IPS-18a (cell line): ENCODE data around the gene ANKS1A.
"Not testable (repeated sequence)": the region's sequence is repeated elsewhere in the genome, so short reads cannot be mapped to it uniquely, and the experiment has no call there.

Experiments used
- H3K27ac ChIP-seq: one replicate; pipeline ENCODE4 v1.5.1; 2013; ENCODE audit warnings: low read length
- H3K27me3 ChIP-seq: one replicate; pipeline ENCODE4 v1.6.1; 2013; ENCODE audit warnings: mild to moderate bottlenecking, low read length; ENCODE audit not compliant: control insufficient read depth, insufficient read depth
- H3K36me3 ChIP-seq: one replicate; pipeline ENCODE4 v1.6.1; 2013; ENCODE audit warnings: low read depth, low read length; ENCODE audit not compliant: control insufficient read depth
- H3K4me1 ChIP-seq: one replicate; pipeline ENCODE4 v1.6.1; 2013; ENCODE audit warnings: low read depth, low read length; ENCODE audit not compliant: control insufficient read depth
- H3K4me3 ChIP-seq: one replicate; pipeline ENCODE4 v1.5.1; 2013; ENCODE audit warnings: low read length
- H3K9ac ChIP-seq: one replicate; pipeline ENCODE4 v1.6.1; 2013; ENCODE audit warnings: mild to moderate bottlenecking, low read length, moderate library complexity
- H3K9me3 ChIP-seq: one replicate; pipeline ENCODE4 v1.6.1; 2013; ENCODE audit warnings: low read depth, low read length; ENCODE audit not compliant: control insufficient read depth

The ANKS1A gene

GRCh38 chr6:34924831-34925625 is 36.0 kb downstream of the ANKS1A start:
- Histone ChIP-seq H3K36me3 (no peaks in the 10 kb centered on the region), H3K9ac (no peak overlapping the region), H3K4me1 (peaks cover 20% of the 10 kb centered on the region), H3K9me3 (no peaks in the 10 kb centered on the region), H3K27me3 (no peaks in the 10 kb centered on the region), H3K27ac (no peak overlapping the region), H3K4me3 (no peak overlapping the region)

- H3K27ac ChIP-seq = no peak overlapping the region
These were observed 37.6 kb downstream of the ANKS1A start for GRCh38 chr6:34926655-34927054.

GRCh38 chr6:34928220-34928619 is 39.2 kb downstream of the ANKS1A start:
- no peak overlapping the region for H3K4me3 ChIP-seq
- no peaks in the 10 kb centered on the region for H3K27me3 ChIP-seq
- peaks cover 20% of the 10 kb centered on the region for H3K4me1 ChIP-seq
- H3K9me3 ChIP-seq = no peaks in the 10 kb centered on the region
- H3K36me3 ChIP-seq = no peaks in the 10 kb centered on the region
- no peak overlapping the region for H3K9ac ChIP-seq
- no peak overlapping the region for H3K27ac ChIP-seq

More at GRCh38 chr6:34926655-34927054, 37.6 kb downstream of the ANKS1A start:
- Histone ChIP-seq H3K4me1 (peaks cover 20% of the 10 kb centered on the region), H3K36me3 (no peaks in the 10 kb centered on the region), H3K9me3 (no peaks in the 10 kb centered on the region), H3K4me3 (no peak overlapping the region), H3K27me3 (no peaks in the 10 kb centered on the region), H3K9ac (no peak overlapping the region)

- Histone ChIP-seq H3K4me3 (no peak overlapping the region), H3K9ac (no peak overlapping the region), H3K36me3 (no peaks in the 10 kb centered on the region), H3K27ac (no peak overlapping the region), H3K9me3 (no peaks in the 10 kb centered on the region), H3K4me1 (peaks cover 20% of the 10 kb centered on the region), H3K27me3 (no peaks in the 10 kb centered on the region)
These were observed 39.6 kb downstream of the ANKS1A start for GRCh38 chr6:34928695-34929094.

- no peaks in the 10 kb centered on the region for H3K9me3 ChIP-seq
- H3K36me3 ChIP-seq = no peaks in the 10 kb centered on the region
- no peaks in the 10 kb centered on the region for H3K27me3 ChIP-seq
- H3K9ac ChIP-seq = no peak overlapping the region
- H3K4me3 ChIP-seq = no peak overlapping the region
- no peak overlapping the region for H3K27ac ChIP-seq
- peaks cover 17% of the 10 kb centered on the region for H3K4me1 ChIP-seq
These were observed 40.4 kb downstream of the ANKS1A start for GRCh38 chr6:34929241-34929978.

GRCh38 chr6:34930221-34930620 is 41.2 kb downstream of the ANKS1A start:
- Histone ChIP-seq H3K4me3 (no peak overlapping the region), H3K27ac (no peak overlapping the region), H3K4me1 (peaks cover 16% of the 10 kb centered on the region), H3K9me3 (no peaks in the 10 kb centered on the region), H3K36me3 (no peaks in the 10 kb centered on the region), H3K27me3 (no peaks in the 10 kb centered on the region), H3K9ac (no peak overlapping the region)

- not testable (repeated sequence) for H3K36me3 ChIP-seq, H3K9ac ChIP-seq, H3K9me3 ChIP-seq, H3K4me1 ChIP-seq, H3K27me3 ChIP-seq, H3K4me3 ChIP-seq, H3K27ac ChIP-seq
These were observed 43.1 kb downstream of the ANKS1A start for GRCh38 chr6:34932202-34932601.

- H3K9me3 ChIP-seq = no peaks in the 10 kb centered on the region
- H3K27ac ChIP-seq = no peak overlapping the region
- H3K4me3 ChIP-seq = no peak overlapping the region
- H3K36me3 ChIP-seq = no peaks in the 10 kb centered on the region
- H3K27me3 ChIP-seq = no peaks in the 10 kb centered on the region
- H3K9ac ChIP-seq = no peak overlapping the region
- no peaks in the 10 kb centered on the region for H3K4me1 ChIP-seq
These were observed 45.5 kb downstream of the ANKS1A start for GRCh38 chr6:34934516-34934915.

- Histone ChIP-seq H3K27me3 (no peaks in the 10 kb centered on the region), H3K36me3 (no peaks in the 10 kb centered on the region), H3K9ac (no peak overlapping the region), H3K4me3 (no peak overlapping the region), H3K27ac (no peak overlapping the region), H3K9me3 (no peaks in the 10 kb centered on the region), H3K4me1 (no peaks in the 10 kb centered on the region)
These were observed 49.2 kb downstream of the ANKS1A start for GRCh38 chr6:34938268-34938667.

GRCh38 chr6:34940030-34940434 is 51.0 kb downstream of the ANKS1A start:
- Histone ChIP-seq H3K27ac (no peak overlapping the region), H3K36me3 (no peaks in the 10 kb centered on the region), H3K9ac (no peak overlapping the region), H3K27me3 (no peaks in the 10 kb centered on the region), H3K9me3 (no peaks in the 10 kb centered on the region), H3K4me3 (no peak overlapping the region), H3K4me1 (no peaks in the 10 kb centered on the region)

- no peaks in the 10 kb centered on the region for H3K27me3 ChIP-seq
- no peaks in the 10 kb centered on the region for H3K9me3 ChIP-seq
- no peaks in the 10 kb centered on the region for H3K4me1 ChIP-seq
- H3K9ac ChIP-seq = no peak overlapping the region
- H3K27ac ChIP-seq = no peak overlapping the region
- no peaks in the 10 kb centered on the region for H3K36me3 ChIP-seq
- H3K4me3 ChIP-seq = no peak overlapping the region
These were observed 52.4 kb downstream of the ANKS1A start for GRCh38 chr6:34941421-34941820.

- H3K4me1 ChIP-seq = no peaks in the 10 kb centered on the region
- no peak overlapping the region for H3K4me3 ChIP-seq
- H3K27me3 ChIP-seq = no peaks in the 10 kb centered on the region
- H3K9ac ChIP-seq = no peak overlapping the region
- H3K9me3 ChIP-seq = no peaks in the 10 kb centered on the region
- no peaks in the 10 kb centered on the region for H3K36me3 ChIP-seq
- no peak overlapping the region for H3K27ac ChIP-seq
These were observed 56.3 kb downstream of the ANKS1A start for GRCh38 chr6:34945317-34945716.
